GM12892 (cell line): ENCODE measurements around the gene PDGFA.

Source experiments
- DNase-seq: peaks from one replicate; pipeline ENCODE4 v3.0.0; 2011; ENCODE audit not compliant: insufficient read length
- FAIRE-seq: peaks from 2 replicates; lab custom pipeline; 2011; peaks lifted over from hg19 to GRCh38; lab: Jason Lieb, UNC
- POLR2A ChIP-seq: IDR thresholded peaks from 2 replicates; pipeline ENCODE4 v1.6.1; 2011; ENCODE audit warnings: low read depth, low read length, control low read depth
- POLR2AphosphoS5 ChIP-seq: IDR thresholded peaks from 2 replicates; pipeline ENCODE4 v1.6.1; 2011; ENCODE audit warnings: low read depth, low read length, control low read depth
- TAF1 ChIP-seq: IDR thresholded peaks from 2 replicates; pipeline ENCODE4 v1.6.1; 2011; ENCODE audit warnings: low read depth, mild to moderate bottlenecking, control low read depth, low read length, borderline replicate concordance

PDGFA gene

GRCh38 chr7:468681-469562, 50.7 kb downstream of the PDGFA start:
- FAIRE-seq (no peak), DNase-seq (no peak)
- TF ChIP-seq POLR2A, result no peak
- TF ChIP-seq POLR2AphosphoS5, result no peak
- TF ChIP-seq TAF1, result no peak

DNA sequence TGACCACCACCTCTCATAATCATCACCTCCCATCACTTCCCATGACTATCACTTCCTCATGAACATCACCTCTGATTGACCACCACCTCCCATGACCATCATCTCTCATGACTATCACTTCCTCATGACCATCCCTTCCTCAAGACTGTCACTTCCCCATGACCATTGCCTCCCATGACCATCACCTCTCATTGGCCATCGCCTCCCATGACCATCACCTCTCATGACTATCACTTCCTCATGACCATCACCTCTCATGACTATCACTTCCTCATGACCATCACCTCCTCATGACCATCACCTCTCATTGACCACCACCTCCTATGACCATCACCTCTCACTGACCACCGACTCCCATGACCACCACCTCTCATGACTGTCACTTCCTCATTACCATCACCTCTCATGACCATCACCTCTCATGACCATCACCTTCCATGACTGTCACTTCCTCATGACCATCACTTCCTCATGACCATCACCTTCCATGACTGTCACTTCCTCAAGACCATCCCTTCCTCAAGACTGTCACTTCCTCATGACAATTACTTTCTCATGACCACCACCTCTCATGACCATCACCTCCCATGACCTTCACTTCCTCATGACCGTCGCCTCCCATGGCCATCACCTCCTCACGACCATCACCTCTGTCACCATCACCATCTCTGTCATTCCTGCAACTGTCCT, 51.6 kb downstream of the PDGFA start:
- no peak for DNase-seq
- FAIRE-seq, result no peak
- TF ChIP-seq TAF1, result no peak
- TF ChIP-seq POLR2AphosphoS5, result no peak
- TF ChIP-seq POLR2A, result no peak

DNA sequence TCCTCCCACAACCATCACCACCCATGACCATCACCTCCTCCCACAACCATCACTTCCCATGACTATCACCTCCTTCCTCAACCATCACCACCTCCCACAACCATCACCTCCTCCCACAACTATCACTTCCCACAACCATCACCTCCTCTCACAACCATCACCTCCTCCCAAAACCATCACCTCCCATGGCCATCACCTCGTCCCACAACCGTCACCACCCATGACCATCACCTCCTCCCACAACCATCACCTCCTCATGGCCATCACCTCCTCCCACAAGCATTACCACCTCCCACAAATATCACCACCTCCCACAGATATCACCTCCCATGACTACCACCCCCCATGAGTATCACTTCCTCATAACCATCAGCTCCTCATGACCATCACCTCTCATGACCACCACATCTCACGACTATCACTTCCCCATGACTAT, 52.2 kb downstream of the PDGFA start:
- FAIRE-seq, result peak; percentile 66
- DNase-seq, result no peak

DNA sequence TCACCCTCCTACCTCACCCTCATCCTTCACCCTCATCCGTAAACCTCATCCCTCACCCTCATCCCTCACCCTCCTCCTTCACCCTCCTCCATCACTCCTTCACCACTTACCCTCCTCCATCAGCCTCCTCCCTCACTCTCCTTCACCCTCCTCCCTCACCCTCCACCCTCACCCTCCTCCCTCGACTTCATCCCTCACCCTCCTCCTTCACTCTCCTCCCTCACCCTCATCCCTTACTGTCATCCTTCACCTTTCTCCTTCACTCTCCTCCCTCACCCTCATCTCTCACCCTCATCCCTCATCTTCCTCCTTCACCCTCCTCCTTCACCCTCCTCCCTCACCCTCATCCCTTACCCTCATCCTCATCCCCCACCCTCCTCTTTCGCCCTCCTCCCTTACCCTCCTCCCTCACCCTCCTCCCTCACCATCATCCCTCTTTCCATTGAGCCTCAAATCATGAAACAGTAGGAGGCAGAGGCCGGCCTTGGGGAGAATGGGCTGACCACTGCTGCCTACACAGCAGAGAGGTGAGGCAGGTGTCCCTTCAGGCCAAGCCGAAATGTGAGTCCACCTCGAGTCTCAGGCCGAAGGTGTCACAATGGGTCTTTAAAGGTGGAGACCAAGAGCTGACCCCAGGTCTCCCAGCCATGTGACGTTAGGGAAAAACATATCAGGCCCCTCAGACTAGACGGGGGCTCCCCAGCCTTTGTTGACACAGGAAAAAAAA, 53.0 kb downstream of the PDGFA start:
- FAIRE-seq (no peak), DNase-seq (no peak)
- no peak for TF ChIP-seq POLR2AphosphoS5
- no peak for TF ChIP-seq POLR2A
- no peak for TF ChIP-seq TAF1

More for the DNA sequence above, 52.2 kb downstream of the PDGFA start:
- no peak for TF ChIP-seq POLR2AphosphoS5
- TF ChIP-seq POLR2A, result no peak
- TF ChIP-seq TAF1, result no peak

DNA sequence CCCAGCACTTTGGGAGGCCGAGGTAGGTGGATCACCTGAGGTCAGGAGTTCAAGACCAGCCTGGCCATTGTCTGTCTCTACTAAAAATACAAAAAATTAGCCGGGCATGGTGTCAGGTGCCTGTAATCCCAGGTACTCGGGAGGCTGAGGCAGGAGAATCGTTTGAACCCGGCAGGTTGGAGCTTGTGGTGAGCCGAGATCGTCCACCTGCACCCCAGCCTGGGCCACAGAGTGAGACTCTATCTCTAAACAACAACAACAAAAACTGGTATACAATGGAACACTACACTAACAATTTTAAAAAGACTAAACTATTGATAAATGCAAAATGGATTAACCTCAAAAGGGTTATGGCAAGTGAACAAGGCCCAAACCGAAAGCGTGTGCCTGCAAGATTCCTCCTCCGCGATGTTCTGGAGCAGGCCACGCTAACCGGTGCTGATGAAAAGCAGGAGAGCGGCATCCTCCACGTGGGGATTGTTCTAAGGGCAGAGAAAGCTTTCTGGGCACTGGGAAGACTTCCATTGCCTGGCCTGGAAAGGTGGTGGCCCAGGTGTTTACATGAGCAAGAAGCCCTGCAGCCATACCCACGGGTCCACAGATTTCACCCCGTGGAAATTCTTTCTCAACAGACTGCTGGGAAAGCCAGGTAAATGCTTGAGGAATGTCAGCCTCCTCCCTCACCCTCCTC, 53.8 kb downstream of the PDGFA start:
- TF ChIP-seq POLR2A (no peak), POLR2AphosphoS5 (no peak), TAF1 (no peak)
- DNase-seq (no peak), FAIRE-seq (no peak)

DNA sequence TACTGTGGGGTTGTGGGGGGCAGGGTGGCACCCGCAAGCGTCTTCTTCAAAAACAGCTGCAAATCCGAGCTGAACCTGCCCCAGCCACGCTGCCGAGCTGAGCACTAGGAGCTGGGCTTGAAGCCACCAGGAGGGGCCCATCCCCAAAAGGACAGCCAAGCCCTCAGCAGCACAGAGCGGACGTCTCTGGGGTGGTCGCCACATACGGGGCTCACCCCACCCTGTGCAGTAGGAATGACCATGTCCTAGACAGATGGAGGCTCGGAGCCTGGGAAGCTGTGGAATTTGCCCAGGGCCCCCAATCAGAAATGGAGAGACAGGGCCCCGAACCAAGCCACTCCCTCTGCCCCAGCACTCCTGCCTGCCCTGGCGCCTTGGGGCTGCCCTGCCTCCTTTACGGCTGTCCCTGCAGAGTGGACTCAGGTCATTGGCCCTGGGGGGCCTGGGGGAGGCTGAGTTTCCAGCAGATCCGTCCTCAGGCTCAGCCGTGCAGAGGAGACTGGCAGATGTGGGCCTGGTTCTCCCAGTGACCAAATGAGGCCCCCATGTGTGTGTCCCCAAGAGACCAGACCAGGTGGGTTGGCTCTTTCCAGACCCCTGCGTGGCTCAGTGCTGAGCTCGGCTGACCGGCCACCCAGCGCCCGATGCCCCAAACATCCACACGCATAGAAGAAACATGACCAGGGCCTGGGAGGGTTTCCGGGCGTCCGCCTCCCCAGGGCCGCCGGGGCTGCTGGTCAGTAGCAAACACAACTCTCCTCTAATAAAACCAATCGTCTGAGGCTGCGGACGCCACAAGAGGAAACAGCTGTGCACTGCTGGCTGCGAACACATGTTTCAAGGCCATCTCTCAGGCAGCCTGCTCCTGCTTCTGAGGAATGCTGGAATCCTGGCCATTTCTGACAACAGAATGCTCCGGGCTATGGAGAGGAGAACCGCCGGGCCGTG, 54.9 kb downstream of the PDGFA start:
- TF ChIP-seq POLR2A, result no peak
- TF ChIP-seq TAF1, result no peak
- FAIRE-seq, result no peak
- DNase-seq, result no peak

DNA sequence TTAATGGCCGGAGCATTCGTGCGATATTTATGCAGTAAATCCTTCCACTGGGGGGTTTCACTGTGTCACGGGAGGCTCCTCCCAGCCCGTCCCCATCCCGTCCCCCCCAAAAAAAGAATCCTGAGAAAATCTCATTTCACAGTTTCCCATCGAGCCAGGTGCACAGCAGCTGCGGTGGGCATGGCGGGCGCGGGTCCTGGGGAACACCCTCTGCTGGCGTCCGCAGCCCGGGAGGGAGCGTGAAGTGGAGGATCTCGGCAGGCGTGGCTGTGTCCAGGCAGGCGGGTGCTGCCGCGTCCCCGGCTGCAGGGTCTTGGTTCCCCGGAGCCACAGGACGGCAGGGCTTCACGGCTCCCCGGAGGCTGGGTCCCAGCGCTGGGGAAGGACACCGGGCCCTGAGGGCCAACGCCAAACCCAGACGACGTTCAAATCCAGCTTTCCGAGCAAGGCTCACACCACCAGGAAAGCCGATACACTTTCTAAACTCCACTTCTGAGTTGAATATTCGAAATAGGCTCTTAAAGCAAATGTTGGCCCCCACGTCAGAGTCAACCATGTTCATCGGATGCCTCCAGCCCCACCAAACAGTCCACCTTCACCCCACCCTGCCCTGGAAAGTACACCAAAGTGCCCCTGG, 55.7 kb downstream of the PDGFA start:
- no peak for FAIRE-seq
- no peak for DNase-seq
- TF ChIP-seq POLR2A (no peak), TAF1 (no peak), POLR2AphosphoS5 (no peak)

DNA sequence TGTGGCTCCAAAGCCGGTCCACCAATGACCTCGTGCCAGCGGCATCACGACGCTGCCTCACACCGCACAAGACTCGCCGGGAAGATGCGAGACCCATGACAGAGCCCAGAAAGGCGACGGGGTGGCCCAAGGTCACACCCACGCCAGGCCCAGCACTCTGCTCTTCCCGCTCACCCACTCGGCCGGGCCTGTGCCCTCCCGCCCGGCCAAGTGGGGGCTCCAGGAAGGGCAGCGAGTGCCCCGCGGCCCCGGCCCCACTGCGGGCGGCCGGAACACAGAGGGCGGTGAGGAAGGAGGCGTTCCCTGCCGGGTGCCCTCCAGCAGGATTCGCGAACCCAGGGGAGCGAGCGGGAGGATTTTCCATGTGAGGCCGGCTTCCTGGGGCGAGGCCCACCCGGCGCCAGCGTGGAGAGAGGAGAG, 56.3 kb downstream of the PDGFA start:
- FAIRE-seq, result no peak
- DNase-seq, result no peak
- no peak for TF ChIP-seq POLR2A
- TF ChIP-seq TAF1, result no peak
- TF ChIP-seq POLR2AphosphoS5, result no peak

DNA sequence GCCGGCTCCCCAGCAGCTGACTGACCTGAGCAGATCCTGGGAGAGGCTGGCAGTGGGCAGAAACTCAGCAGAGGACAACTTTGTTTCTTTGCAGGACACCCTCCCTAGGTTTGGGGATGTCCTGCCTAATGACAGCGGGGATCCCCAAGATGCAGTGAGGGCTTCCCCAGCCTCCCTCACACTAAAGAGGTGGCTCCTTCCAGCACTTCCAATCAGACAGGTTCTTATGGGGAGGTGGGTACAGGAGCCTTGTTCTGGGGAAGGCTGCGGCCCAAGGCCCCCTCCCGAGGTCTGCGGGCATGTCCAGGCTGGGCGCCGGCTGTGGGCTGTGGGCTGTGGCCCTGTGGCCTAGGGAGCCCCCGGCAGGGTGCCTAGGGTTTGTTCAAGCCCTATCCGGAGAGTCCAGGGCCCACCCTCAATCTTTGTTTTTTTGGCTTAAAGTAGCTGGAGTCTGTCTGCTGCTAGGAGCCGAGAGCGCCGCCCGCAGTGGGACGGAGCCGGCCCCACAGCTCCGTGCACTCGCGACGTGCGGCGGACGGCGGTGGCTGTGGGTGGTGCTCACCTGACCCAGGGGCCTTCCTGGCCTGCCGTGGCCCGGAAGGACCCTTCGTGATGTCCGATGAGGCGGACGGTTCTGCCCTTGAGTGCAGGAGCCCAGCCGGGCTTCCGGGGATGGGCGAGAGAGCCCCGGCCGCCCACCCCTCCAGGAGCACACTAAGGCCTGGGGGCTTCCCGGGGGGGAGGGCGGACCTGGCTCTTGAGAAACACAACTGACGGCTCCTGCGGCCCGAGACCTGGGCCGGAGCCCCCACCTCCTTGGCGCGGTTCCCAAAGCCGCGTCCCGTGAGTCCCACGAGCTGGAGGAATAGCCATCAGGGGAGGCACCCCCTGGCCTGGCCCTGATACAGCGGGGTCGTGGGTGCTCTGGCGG, 57.2 kb downstream of the PDGFA start:
- TF ChIP-seq POLR2AphosphoS5 (no peak), POLR2A (no peak), TAF1 (no peak)

More for the DNA sequence above, 57.2 kb downstream of the PDGFA start:
- DNase-seq (no peak), FAIRE-seq (no peak)
